Activated CD8-positive, alpha-beta memory T cell treated with anti-CD3 and anti-CD28 coated beads, Interleukin-2, amount 50 U/mL, for 1 hour (primary cell): Measurements from ENCODE around the gene RSF1.

Source experiments
- DNase-seq: peaks from one replicate; pipeline ENCODE4 v3.0.0-alpha.2; 2020; ENCODE audit errors: extremely low read depth

The RSF1 gene

GRCh38 chr11:77748266-77748665 is 72.3 kb downstream of the RSF1 start:
- no peak for DNase-seq

DNA sequence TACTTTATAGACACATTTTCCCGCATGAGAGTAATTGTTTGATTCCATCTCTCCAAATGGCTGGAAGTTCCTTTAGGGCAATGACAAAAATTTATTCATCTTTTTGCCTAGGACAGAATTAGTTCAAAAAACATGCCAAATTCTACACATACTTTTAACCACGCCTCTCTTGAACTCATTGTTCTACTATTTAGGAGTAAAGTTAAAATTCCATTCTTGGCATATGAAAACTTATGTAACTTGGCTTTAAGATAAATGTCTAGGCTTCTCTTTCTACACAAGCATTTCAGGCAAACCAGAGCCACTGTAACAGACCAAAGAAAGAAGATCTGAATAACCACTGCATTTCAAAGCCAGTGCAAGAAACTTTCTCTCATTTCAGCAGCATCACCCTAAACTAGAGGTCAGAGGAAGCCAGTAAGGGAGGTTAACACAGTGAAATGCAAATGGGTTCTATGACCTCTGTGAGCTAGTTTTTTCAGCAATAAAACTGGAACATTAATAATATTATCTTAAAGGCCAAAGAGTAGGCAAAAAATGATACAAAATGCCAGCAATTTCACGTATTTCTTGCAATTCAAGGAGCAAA is 73.0 kb downstream of the RSF1 start:
- DNase-seq, result no peak

GRCh38 chr11:77736473-77736872 is 84.0 kb downstream of the RSF1 start:
- no peak for DNase-seq

- DNase-seq, result no peak
These were observed 85.6 kb downstream of the RSF1 start for GRCh38 chr11:77734890-77735289.

DNA sequence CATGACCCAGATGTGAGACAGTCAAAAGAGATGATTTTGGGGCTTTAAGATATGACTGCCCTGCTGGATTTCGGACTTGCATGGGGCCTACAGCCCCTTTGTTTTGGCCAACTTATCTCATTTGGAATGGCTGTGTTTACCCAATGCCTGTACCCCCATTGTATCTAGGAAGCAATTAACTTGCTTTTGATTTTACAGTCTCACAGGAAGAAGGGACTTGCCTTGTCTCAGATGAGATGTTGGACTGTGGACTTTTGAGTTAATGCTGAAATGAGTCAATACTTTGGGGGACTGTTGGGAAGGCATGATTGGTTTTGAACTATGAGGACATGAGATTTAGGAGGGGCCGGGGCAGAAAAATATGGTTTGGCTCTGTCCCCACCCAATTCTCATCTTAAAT is 88.4 kb downstream of the RSF1 start:
- no peak for DNase-seq

DNA sequence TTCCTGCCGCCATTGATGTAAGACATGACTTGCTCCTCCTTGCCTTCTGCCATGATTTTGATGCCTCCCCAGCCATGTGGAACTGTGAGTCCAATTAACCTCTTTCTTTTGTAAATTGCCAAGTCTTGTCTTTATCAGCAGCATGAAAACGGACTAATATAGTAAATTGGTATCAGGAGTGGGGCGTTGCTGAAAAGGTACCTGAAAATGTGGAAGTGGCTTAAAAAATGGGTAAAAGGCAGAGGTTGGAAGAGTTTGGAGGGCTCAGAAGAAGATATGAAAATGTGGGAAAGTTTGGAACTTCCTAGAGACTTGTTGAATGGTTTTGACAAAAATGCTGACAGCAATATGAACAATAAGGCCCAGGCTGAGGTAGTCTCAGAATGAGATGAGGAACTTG is 89.7 kb downstream of the RSF1 start:
- no peak for DNase-seq

GRCh38 chr11:77729063-77729462 is 91.5 kb downstream of the RSF1 start:
- no peak for DNase-seq

- no peak for DNase-seq
These were observed 92.2 kb downstream of the RSF1 start for GRCh38 chr11:77728203-77728786.

DNA sequence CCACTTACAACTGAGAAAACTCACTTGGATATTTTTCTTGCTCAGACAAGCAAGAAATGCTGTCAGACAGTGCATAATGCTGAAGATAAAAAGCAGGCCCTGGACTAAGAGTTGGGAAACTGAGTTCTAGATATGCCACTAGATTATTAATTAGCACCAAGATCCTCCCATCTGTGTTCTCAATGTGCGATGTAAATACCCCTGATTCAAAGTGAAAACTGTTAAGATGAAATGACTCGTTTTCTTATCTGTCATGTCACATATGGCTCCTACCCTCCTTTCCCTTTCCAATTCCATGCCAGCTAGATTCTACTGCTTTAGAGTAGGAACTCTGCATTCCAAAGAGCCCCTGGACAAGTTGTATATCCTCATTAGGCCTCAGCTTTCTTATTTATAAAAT is 94.0 kb downstream of the RSF1 start:
- no peak for DNase-seq

DNA sequence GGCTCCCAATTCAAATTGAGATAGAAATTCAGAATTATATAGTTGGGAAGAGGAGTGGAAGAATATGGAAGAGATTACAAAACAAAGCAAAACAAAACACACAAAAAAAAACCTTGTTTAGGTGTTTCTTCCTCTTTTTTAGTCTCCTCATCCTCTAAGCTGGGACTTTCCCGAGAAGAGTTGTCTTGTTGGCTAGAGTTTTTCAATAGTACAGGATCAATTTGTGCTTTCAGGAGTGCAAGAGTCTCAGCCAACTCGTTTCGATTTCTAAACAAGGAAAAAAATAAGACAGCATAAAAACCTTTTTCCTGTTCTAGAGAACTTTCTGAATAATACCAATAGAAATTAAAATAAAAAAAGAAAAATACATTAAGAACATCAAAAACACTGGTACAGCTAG is 95.1 kb downstream of the RSF1 start:
- DNase-seq, result no peak

- DNase-seq, result no peak
These were observed 95.9 kb downstream of the RSF1 start for GRCh38 chr11:77724636-77725035.

DNA sequence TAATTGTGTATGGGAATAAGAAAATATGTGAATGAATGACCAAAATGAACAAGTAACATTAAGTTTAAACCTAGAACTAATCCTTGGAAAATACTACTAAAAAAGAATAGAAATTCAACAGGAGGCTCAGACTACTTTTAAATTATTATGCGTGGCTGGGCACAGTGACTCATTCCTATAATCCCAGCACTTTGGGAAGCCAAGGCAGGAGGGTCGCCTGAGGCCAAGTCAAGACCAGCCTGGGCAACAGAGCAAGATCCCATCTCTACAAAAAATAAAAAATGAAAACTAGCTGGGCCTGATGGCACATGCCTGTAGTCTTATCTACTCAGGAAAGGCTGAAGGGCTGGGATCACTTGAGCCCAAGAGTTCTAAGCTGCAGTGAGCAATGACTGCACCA is 97.5 kb downstream of the RSF1 start:
- DNase-seq, result no peak

DNA sequence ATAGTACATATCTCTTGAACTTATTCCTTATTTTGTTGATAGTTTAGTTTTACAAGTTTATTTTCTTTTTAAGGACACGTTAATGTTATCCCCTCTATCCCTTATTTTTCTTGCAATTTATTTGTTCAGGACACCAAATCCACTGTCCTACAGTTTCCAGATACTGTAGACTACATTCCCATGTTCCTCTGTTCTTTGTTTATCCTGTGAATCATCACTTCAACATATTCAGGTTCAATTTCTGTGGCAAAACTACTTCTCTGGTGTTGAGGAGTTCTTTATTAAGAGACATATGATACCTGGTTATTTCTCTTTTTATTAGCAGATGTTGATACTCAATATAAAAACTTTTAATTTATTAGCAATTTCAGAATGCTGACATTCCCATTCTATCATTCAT is 110.2 kb downstream of the RSF1 start:
- no peak for DNase-seq

DNA sequence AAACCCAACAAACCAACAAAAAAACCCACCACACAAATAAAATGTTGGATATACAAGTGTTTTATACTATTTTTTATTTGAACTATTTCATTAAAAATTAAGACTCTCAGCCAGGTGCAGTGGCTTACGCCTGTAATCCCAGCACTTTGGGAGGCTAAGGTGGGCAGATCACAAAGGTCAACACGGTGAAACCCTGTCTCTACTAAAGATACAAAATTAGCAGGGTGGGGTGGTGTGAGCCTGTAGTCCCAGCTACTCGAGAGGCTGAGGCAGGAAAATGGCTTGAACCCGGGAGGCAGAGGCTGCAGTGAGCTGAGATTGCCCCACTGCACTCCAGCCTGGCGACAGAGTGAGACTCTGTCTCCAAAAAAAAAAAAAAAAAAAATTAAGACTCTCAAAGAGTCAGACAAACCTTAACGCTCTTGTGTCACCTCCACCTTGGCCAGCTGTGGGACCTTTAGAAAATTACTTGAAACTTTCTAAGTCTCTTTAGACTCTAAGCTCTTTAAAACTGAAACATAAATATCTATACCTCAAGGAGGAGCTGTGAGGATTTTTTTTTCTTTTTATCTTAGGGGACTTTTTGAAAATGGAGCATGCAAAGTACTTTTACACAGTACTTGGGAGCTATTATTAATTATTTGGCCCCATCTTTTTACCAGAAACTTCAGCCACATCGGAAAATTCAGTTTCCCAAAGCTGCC is 114.5 kb downstream of the RSF1 start:
- DNase-seq, result no peak

GRCh38 chr11:77705195-77705875 is 115.2 kb downstream of the RSF1 start:
- no peak for DNase-seq

DNA sequence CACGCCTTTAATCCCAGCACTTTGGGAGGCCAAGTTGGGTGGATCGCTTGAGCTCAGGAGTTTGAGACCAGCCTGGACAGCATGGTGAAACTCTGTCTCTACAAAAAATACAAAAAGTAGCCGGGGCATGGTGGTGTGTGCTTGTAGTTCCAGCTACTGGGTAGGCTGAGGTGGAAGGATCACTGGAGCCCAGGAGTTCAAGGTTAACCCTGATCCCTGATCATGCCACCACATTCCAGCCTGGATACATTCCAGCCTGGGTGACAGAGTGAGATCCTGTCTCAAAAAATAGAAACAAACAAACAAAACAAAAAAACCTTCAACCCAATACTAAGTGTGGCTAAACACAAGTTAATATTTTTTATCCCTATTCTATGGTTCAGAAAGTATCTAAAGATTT is 116.5 kb downstream of the RSF1 start:
- no peak for DNase-seq

DNA sequence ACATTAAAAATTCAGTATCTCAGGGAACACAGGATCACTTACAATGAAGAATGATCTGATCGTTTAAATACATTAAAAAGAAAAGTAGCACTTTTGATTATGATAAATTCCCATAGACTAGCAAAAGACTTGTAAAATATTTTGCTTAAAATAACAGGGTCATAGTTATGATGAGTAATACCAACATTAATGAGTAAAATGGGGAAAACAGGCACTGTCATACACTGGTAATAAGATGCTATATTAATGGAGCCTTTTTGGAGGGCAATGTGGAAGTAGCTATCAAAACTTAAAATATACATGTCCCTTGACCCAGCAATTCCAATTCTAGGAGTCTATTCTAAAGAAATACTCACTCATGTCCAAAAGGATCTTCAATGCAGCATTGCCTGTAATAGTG is 121.1 kb downstream of the RSF1 start:
- no peak for DNase-seq

DNA sequence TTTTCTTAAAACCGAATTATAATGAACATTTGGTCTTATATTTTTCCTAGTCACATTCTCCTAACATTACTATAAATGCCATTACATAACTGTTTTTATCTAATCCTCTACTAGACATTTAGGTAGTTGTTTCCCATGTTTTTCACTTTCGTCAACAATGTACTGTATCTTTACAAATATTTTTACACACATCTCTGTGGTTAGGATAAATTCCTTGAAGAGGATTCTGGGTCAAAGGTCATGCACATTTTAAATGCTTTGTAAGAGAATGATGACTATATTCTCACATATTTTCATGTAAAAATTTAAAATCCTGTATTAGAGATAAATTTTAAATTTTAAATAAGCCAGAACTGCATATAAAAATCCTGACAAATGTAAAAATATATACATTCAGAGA is 121.6 kb downstream of the RSF1 start:
- no peak for DNase-seq

GRCh38 chr11:77697865-77698264 is 122.7 kb downstream of the RSF1 start:
- DNase-seq, result no peak

GRCh38 chr11:77695417-77695816 is 125.1 kb downstream of the RSF1 start:
- DNase-seq, result no peak

DNA sequence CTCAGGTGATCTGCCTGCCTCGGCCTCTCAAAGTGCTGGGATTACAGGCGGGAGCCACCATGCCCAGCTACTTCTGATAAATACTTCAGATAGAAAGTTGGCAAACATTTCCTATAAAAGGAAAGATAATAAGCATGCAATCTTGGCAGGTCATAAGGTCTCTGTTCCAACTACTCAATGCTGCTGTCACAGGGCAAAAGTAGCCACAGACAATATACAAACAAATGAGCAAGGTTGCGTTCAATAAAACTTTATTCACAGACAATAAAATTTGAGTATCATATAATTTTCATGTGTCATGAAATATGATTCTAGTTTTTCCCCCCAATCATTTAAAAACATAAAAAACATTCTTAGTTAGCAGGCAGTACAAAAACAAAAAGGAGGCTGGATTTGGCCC is 129.9 kb downstream of the RSF1 start:
- no peak for DNase-seq

- DNase-seq, result no peak
These were observed 133.4 kb downstream of the RSF1 start for GRCh38 chr11:77687088-77687487.

DNA sequence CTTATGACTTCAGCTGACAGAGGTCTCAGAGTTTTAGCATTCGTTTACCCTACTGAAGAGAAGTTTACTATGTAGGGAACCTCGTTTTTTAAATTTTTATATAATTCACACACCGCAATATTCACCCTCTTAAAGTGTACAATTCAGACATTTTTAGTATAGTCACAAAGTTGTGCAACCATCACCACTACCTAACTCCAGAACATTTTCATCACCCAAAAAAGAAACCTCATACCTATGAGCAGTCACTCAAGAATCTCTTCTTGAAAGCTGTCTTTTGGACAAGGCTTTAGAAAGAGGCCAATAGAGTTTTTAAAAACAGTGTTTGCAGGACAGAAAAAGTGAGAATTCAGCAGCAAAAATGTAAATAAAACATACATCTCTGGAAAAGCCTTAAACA is 143.4 kb downstream of the RSF1 start:
- no peak for DNase-seq
